T-helper 1 cell (primary cell): Measurements from ENCODE around the gene SDHB.

Source experiments
- DNase-seq, 5 donors: peaks; one replicate each; pipeline ENCODE4 v3.0.0-alpha.2; 2012 to 2020

The SDHB gene

DNA sequence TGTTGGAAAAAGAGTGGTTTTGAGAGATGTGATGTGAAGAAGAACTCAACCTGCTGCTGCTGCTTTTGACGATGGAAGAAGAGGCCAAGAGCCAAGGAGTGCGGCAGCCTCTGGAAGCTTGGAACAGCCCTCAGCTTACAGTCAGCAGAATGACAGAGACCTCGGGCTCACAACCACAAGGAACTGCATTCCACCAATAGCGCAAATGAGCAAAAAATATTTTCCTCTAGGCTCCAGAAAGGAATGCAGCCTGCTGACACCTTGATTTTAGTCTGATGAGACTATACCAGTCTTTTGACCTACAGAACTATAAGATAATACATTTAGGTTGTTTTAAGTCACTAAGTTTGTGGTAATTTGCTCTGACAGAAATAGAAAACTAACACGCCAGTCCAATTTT lies 10.2 kb downstream of the SDHB start:
- no peak for DNase-seq

- DNase-seq: no peak
These were observed 13.7 kb downstream of the SDHB start for GRCh38 chr1:17040135-17040534.

DNA sequence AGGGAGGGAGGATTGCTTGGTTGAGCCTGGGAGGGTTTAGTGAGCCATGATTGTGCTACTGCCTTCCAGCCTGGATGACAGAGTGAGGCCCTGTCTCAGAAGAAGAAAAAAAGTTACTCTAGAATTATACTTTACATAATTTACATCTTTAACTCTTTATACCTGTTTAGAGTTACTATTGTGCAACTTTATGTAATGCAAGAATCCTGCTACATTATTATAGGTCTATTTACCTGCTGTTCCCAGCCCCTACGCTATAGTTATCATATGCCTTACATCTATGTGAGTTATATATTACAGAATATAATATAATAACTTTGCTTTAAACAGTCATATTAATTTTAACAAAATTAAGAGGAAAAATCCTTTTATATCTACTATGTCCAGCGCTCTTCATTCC lies 14.3 kb downstream of the SDHB start:
- no peak for DNase-seq

GRCh38 chr1:17033481-17033880 lies 20.4 kb downstream of the SDHB start:
- no peak for DNase-seq

DNA sequence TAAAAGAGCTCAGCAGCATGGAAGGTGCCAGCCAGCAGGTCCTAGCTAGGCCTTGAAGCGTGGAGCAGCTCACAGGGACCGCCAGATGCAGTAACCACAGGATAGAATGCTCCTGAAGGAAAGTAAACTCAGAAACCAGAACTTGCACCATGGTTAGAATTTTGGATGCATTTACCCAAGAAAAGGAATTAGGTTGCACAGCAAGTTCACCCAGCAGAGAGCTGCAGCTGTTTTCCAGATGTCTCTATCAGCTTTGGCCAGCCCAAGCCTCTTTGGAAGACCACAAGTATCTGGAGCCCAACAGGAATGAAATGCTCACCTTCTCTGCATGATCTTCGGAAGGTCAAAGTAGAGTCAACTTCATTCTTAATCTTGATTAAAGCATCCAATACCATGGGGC lies 21.1 kb downstream of the SDHB start:
- DNase-seq: no peak

DNA sequence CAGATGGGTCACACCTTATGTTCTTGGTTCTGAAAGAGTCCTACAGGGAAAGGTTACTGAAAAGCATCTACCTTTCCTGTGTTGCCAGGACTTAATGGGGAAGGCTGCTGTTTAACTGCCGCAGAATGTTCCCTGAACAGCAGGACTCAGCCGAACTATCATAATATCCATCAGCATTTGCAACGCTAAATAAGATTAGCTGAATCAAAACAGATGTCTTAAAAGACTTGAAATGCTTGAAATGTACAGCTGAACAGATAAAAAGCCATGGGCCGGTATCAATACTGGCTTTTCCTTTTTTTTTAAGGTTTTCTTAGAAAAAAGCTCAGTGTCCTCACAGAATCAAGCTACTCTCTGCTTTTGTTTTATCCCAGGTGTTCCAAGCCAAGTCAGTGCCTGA lies 22.4 kb downstream of the SDHB start:
- no peak for DNase-seq

DNA sequence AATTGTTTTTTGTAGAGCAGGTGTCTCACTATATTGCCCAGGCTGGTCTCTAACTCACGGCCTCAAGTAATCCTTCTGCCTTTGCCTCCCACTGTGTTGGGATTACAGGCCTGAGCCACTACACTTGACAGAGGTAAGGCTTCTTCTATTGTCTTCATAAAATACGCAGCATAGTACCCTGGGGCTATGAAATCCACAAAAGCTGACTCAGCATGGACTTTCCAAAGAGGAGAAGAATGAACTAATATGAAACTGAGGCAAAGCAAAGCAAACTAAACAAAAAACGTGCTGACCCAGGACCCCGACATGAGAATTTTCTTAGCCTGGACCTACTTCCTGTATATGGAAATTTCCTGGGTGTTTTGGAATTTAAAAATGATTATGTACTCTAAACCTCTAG lies 23.6 kb downstream of the SDHB start:
- DNase-seq: no peak

DNA sequence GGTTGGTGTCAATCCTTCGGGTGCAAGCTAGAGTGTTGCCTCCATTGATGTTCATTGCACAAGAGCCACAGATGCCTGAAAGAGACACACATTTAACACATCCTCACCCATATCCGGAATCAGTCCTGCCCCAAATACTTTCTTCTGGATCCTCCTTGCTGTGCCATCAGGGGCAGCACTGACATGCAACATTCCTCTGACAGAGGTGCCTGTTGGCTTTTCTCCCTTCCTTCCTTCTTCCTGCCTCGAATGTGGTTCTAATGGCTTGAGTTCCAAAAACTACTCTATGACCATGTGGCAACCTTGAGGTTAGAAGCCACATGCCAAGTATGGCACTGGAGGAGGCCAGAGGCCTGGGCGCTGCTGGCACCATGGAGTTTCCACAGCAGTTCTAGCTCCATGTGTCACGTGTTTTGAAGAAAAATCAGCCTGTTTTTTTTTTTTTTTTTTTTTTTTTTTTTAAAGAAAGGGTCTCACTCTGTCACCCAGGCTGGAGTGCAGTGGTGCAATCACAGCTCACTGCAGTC lies 25.1 kb downstream of the SDHB start:
- DNase-seq: no peak

DNA sequence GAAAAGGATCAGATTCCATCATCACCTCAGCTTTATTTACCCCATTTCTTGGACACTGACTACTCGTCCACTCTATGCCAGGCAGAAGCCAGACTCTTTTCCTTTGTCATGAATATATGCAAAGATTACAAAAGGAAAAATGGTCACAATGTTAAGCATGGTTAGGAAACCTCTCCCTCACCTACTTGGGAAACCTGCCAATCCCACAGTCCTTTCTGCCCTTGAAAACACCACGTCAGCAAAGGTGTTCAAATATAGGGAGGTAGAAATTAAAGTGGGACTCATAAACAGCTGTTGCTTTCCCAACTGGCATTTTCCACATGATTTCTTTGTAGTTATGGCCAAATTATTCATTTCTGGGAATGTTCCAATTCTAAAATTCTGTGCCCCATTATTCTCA lies 25.9 kb downstream of the SDHB start:
- DNase-seq: no peak

DNA sequence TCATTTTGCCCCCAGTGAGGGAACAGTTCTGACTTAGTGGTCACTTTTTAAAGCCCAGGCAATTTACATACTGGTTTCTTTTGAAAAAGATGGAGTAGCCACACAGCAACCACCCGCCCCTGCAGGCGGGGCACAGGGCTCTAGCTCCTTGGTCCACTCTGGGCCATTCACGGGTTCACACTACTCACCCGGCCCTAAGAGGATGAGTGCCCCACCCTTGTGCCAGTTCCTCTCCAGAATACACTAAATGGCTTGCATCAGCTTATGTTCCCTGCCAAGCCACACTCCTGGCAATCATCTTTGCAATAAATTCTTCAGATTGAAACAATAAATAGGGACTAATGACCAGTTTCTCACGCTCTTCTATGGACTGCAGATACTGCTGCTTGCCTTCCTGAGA lies 26.4 kb downstream of the SDHB start:
- DNase-seq: no peak

- no peak for DNase-seq
These were observed 29.1 kb downstream of the SDHB start for GRCh38 chr1:17024721-17025120.

DNA sequence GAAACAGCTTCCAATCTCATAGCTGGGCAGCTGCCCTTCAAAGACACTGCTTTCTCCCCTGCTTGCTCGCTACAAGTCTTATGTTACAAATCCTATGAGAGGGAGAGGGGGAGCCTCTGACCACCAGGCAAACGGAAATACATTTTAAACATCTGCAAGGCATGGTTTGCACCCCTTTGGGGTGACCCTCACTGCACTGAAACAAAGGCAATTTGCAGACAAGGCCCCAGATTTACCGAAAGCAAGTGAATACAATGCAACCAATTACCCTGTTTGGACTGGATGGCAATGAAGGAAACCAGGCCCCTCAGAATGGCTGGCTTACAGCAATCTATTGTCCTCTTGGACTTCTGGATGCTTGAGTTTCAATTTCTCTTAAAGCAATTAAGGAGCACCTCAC lies 30.3 kb downstream of the SDHB start:
- no peak for DNase-seq

- DNase-seq: no peak
These were observed 30.7 kb downstream of the SDHB start for GRCh38 chr1:17023102-17023501.

GRCh38 chr1:17021896-17022295 lies 31.9 kb downstream of the SDHB start:
- DNase-seq: no peak

- no peak for DNase-seq
These were observed 33.3 kb downstream of the SDHB start for GRCh38 chr1:17020502-17020901.

- DNase-seq: no peak
These were observed 35.0 kb downstream of the SDHB start for GRCh38 chr1:17018849-17019248.

- no peak for DNase-seq
These were observed 36.4 kb downstream of the SDHB start for GRCh38 chr1:17017435-17017834.

DNA sequence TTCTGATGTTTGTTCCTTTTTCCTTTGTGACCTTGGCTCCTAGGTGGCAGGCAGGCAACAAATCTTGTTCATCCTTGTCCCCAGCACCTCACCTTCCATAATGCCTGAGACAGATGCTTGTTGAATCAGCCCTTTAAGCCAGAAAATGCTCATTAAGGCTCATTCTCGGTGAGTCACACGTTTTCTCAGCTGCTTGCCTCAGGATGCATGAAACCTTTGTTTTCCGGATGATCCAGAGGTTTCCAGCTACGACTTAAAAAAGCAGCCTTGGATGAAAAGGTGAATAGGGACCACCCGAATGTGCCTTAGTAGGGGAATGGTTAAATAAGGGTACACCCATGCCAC lies 37.5 kb downstream of the SDHB start:
- DNase-seq: no peak

- DNase-seq: no peak
These were observed 38.9 kb downstream of the SDHB start for GRCh38 chr1:17014671-17015567.

DNA sequence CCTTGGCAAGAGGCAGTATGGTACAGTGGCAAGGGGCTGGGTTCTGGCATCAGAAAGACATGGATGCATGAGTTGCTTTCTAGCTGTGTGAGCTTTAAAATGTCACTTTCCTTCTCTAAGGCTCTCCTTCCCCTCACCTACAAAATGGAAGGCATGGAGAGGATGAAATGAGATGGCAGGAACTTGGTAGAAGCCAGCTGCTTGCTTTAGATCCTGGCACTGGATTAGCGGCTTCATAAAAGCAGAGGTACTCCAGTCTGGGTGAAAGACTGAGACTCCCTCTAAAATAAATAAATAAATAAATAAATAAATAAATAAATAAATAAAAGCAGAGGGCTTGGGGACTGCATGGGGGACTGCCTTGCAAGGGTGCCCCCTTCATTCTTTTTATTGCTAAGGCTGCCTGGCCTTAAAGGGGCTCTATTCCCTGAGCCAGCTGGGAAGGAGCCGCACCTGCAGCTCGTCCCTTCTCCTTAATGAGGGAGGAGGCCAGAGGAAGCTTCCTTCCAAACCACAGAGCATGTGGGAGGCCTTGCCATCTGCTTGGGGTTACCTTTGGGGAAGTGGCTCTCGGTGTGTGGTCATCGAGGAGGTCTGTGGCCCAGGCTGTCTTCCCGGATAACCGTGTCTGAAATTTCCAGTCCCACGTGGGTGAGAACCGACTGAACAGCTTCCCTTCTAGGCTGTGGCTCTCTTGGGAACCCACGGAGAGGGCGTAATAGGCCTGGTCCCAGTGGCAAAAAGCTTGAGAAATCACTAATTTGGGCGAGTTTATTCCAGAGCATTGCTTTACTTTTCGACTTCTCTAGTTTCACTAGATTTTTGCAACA lies 40.1 kb downstream of the SDHB start:
- DNase-seq: no peak

GRCh38 chr1:17012775-17013490 lies 40.9 kb downstream of the SDHB start:
- DNase-seq: no peak

DNA sequence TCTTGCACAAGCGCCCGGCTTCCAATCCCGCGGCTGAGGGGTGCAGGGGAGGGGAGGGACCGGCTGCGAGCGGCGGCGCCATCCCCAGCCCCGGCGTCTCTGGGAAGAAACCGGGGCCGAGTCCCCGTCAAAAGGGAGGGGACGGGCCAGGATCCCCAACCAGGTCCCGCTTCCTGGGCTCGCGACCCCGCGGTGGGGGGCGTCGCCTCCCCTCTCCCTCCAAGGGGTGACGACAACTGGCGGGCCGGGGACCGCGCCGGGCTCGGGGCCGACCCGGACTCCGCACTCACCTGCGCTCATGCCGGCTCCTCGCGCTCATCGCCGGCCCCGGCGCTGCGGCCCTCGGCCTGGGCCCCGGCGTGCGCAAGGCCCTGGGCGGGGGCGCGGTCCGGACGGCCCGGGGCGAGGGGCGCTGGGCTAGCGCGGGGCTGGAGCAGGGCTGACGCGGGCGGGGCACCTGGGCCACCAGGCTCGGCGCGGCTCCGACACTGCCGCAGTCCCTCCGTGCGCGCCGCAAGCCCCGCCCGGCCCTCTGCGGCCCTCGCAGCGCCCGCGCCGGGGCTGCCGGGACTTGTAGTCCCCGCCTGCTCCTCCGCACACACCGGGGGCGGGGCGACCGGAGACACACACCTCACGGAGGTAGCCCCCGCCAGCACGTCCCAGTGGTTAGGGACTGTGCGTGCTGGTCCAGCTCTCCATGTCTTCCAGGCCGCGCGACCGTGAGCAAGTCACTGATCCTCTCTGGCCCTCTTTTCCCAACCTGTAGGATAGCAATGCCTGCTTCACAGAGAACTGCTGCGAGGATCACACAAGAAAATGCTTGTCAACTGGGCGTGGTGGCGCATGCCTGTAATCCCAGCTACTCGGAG lies 42.2 kb downstream of the SDHB start, which contains the start of gene ATP13A2:
ATP13A2 (minus strand) TSS at position 490 of the 869 bp plus-strand sequence; CDS start at position 300, 190 bp downstream.
- DNase-seq: peak; percentile 65 to 86 (median 75)
